GM23338 (cell line): ENCODE measurements around the gene SHISAL1. TPM values are rescaled to one million over a fixed set of nuclear protein-coding genes. Genes with fewer than 3 reads are reported as not detected.

Experiments used
- ATAC-seq: fragments of 200-7000 bp; cut with Tn5 transposase; 3 replicates; pipeline ENCODE4 v1.9.1; 2020
- DNase-seq: peaks from one replicate; pipeline ENCODE4 v3.0.0-alpha.2; 2015; ENCODE audit warnings: low spot score
- H2AFZ ChIP-seq: fragments of 200-600 bp; sonication (generic); 2 replicates; pipeline ENCODE4 v1.8.0; 2016; ENCODE audit warnings: antibody characterized with exemption, mild to moderate bottlenecking, moderate library complexity
- H3F3A ChIP-seq: fragments of 200-600 bp; sonication (generic); replicated peaks from 2 replicates; pipeline ENCODE4 v1.8.0; 2017; ENCODE audit warnings: antibody characterized with exemption, mixed run types, low read depth
- H3K27ac ChIP-seq: fragments of 200-600 bp; sonication (generic); 2 replicates; pipeline ENCODE4 v1.6.1; 2016; ENCODE audit warnings: low read depth
- H3K27me3 ChIP-seq: fragments of 200-600 bp; sonication (generic); 2 replicates; pipeline ENCODE4 v1.8.0; 2016; ENCODE audit warnings: mild to moderate bottlenecking, mixed run types, moderate library complexity; ENCODE audit not compliant: insufficient read depth
- H3K36me3 ChIP-seq: fragments of 200-600 bp; sonication (generic); 2 replicates; pipeline ENCODE4 v1.8.0; 2016; ENCODE audit warnings: mild to moderate bottlenecking; ENCODE audit not compliant: insufficient read depth
- H3K4me1 ChIP-seq: fragments of 200-600 bp; sonication (generic); 2 replicates; pipeline ENCODE4 v1.8.0; 2016; ENCODE audit warnings: mild to moderate bottlenecking, moderate library complexity; ENCODE audit not compliant: insufficient read depth
- H3K4me2 ChIP-seq: fragments of 200-600 bp; sonication (generic); 2 replicates; pipeline ENCODE4 v1.7.1; 2017; ENCODE audit warnings: mixed run types
- H3K4me3 ChIP-seq: fragments of 200-600 bp; sonication (generic); 2 replicates; pipeline ENCODE4 v1.6.1; 2016; ENCODE audit warnings: mixed run types
- H3K79me2 ChIP-seq: fragments of 200-600 bp; sonication (generic); replicated peaks from 2 replicates; pipeline ENCODE4 v1.8.0; 2017; ENCODE audit warnings: mild to moderate bottlenecking; ENCODE audit not compliant: insufficient read depth
- H3K9me2 ChIP-seq: fragments of 200-600 bp; sonication (generic); 2 replicates; pipeline ENCODE4 v1.8.0; 2017; ENCODE audit not compliant: insufficient read depth
- H4K20me1 ChIP-seq: fragments of 200-600 bp; sonication (generic); replicated peaks from 2 replicates; pipeline ENCODE4 v1.8.0; 2017; ENCODE audit warnings: mild to moderate bottlenecking; ENCODE audit not compliant: insufficient read depth
- H3K27ac Mint-ChIP-seq: 2 replicates; pipeline ENCODE4 v1.8.0; 2020; ENCODE audit warnings: inconsistent platforms, mild to moderate bottlenecking, moderate library complexity, mixed read lengths
- H3K27me3 Mint-ChIP-seq: 3 replicates; pipeline ENCODE4 v1.8.0; 2022; ENCODE audit warnings: low read depth, mild to moderate bottlenecking, moderate library complexity, mixed read lengths, inconsistent platforms; ENCODE audit not compliant: insufficient read depth, poor library complexity
- H3K36me3 Mint-ChIP-seq: 3 replicates; pipeline ENCODE4 v1.8.0; 2021; ENCODE audit warnings: low read depth, mild to moderate bottlenecking, inconsistent platforms, moderate library complexity, mixed read lengths
- H3K4me1 Mint-ChIP-seq: 3 replicates; pipeline ENCODE4 v1.8.0; 2020; ENCODE audit warnings: mild to moderate bottlenecking, inconsistent platforms, mixed read lengths
- H3K4me3 Mint-ChIP-seq: 3 replicates; pipeline ENCODE4 v1.8.0; 2021; ENCODE audit warnings: moderate library complexity, mild to moderate bottlenecking, inconsistent platforms, mixed read lengths
- H3K9me3 Mint-ChIP-seq: 3 replicates; pipeline ENCODE4 v1.8.0; 2020; ENCODE audit warnings: moderate library complexity, mild to moderate bottlenecking, inconsistent platforms, mixed read lengths
- CREB1 ChIP-seq: fragments of 250-450 bp; sonication (Bioruptor Pico); IDR thresholded peaks from 2 replicates; pipeline ENCODE4 v1.5.0; 2020; ENCODE audit warnings: low read depth, mild to moderate bottlenecking, moderate library complexity
- CTCF ChIP-seq, 2 experiments: fragments of 200-600 bp in 1 of 2; sonication (generic) in 1 of 2; conservative IDR thresholded peaks; 2 replicates each; pipeline versions ENCODE4 v1.5.1 to v1.6.1; 2016 to 2017; ENCODE audit warnings: antibody characterized with exemption in 2 of 2, low read depth in 2 of 2, mild to moderate bottlenecking in 2 of 2, moderate library complexity in 1 of 2
- ETS1 ChIP-seq: IDR thresholded peaks from 2 replicates; pipeline ENCODE4 v1.6.1; 2016; ENCODE audit warnings: antibody characterized with exemption
- EZH2 ChIP-seq: fragments of 200-600 bp; sonication (generic); IDR thresholded peaks from one replicate; pipeline ENCODE4 v1.8.0; 2017; ENCODE audit warnings: antibody characterized with exemption, mild to moderate bottlenecking, low read depth; ENCODE audit not compliant: unreplicated experiment
- EZH2phosphoT487 ChIP-seq: fragments of 200-600 bp; sonication (generic); IDR thresholded peaks from one replicate; pipeline ENCODE4 v1.8.1; 2018; ENCODE audit warnings: antibody characterized with exemption; ENCODE audit not compliant: unreplicated experiment
- JUNB ChIP-seq: IDR thresholded peaks from one replicate; pipeline ENCODE4 v1.6.1; 2016; ENCODE audit warnings: antibody characterized with exemption; ENCODE audit not compliant: unreplicated experiment
- NANOG ChIP-seq: IDR thresholded peaks from 2 replicates; pipeline ENCODE4 v1.6.1; 2016; ENCODE audit warnings: antibody characterized with exemption, borderline replicate concordance
- POLR2AphosphoS5 ChIP-seq: IDR thresholded peaks from 2 replicates; pipeline ENCODE4 v1.6.1; 2016; ENCODE audit warnings: antibody characterized with exemption, low read depth
- REST ChIP-seq: IDR thresholded peaks from one replicate; pipeline ENCODE4 v1.6.1; 2018; ENCODE audit warnings: antibody characterized with exemption; ENCODE audit not compliant: unreplicated experiment
- STAT1 ChIP-seq: IDR thresholded peaks from one replicate; pipeline ENCODE4 v1.6.1; 2016; ENCODE audit warnings: antibody characterized with exemption; ENCODE audit not compliant: unreplicated experiment
- ZNF114 ChIP-seq: fragments of 250-450 bp; sonication (Bioruptor Pico); IDR thresholded peaks from 2 replicates; pipeline ENCODE4 v1.5.0; 2020; ENCODE audit warnings: mild to moderate bottlenecking, moderate library complexity
- ZNF331 ChIP-seq: fragments of 250-450 bp; sonication (Bioruptor Pico); IDR thresholded peaks from 2 replicates; pipeline ENCODE4 v1.5.0; 2020; ENCODE audit warnings: low read depth, mild to moderate bottlenecking, moderate library complexity
- ZNF462 ChIP-seq: fragments of 250-450 bp; sonication (Bioruptor Pico); IDR thresholded peaks from 2 replicates; pipeline ENCODE4 v1.5.0; 2020; ENCODE audit warnings: mild to moderate bottlenecking, moderate library complexity
- polyA plus RNA-seq: library from polyadenylated mRNA; unstranded; fragments of >200 nt; fragmentation: Nextera tagmentation; extraction: Ambion mirVana; gene quantifications from 2 replicates; pipeline ENCODE4 v1.2.1, GENCODE V29; 2016
- total RNA-seq: library from RNA; depleted of rRNA; stranded (reverse); fragments of >200 nt; shearing (Covaris generic); gene quantifications from 2 replicates; pipeline ENCODE4 v1.2.3, GENCODE V29; 2014

The SHISAL1 gene
- total and polyA plus RNA-seq, 2 experiments from 2014 or later = 0.71 to 3.4 TPM

- H3K36me3 ChIP-seq = no peaks in the 10 kb centered on the region
- no peak overlapping the region for H3K4me2 ChIP-seq
- H3K79me2 ChIP-seq = no peaks in the 10 kb centered on the region
- no peaks in the 10 kb centered on the region for H3K9me2 ChIP-seq
- H3K27me3 ChIP-seq = no peaks in the 10 kb centered on the region
- no peaks in the 10 kb centered on the region for H3F3A ChIP-seq
- H3K36me3 Mint-ChIP-seq = no peaks in the 10 kb centered on the region
- no peak overlapping the region for H3K4me3 ChIP-seq
- DNase-seq (no peak), ATAC-seq (no peak)
- no peak overlapping the region for H3K27ac ChIP-seq
- H3K4me1 ChIP-seq = peaks cover 4% of the 10 kb centered on the region; the same call in 1 of the 2 replicates
- no peak overlapping the region for H3K27ac Mint-ChIP-seq
- peaks cover 36% of the 10 kb centered on the region for H3K4me1 Mint-ChIP-seq
- H2AFZ ChIP-seq = no peak overlapping the region
- no peak for TF ChIP-seq ETS1
- no peak for TF ChIP-seq CTCF (conservative IDR thresholded peaks at IDR 0.05; ENCODE audit: low read depth in 2 of 2)
- TF ChIP-seq ZNF462 (CRISPR knock-in tag) = no peak
- TF ChIP-seq EZH2 = no peak
- TF ChIP-seq STAT1 = no peak
- no peak for TF ChIP-seq REST
- TF ChIP-seq ZNF331 = no peak
- no peak for TF ChIP-seq POLR2AphosphoS5
- no peak for TF ChIP-seq ZNF114 (CRISPR knock-in tag)
- TF ChIP-seq CREB1 (CRISPR knock-in tag) = no peak
- TF ChIP-seq NANOG = no peak
- no peak for TF ChIP-seq JUNB
- TF ChIP-seq EZH2phosphoT487 = no peak
- H3K27me3 Mint-ChIP-seq = peaks cover 8% of the 10 kb centered on the region
- H3K4me3 Mint-ChIP-seq = no peak overlapping the region
- H4K20me1 ChIP-seq = no peaks in the 10 kb centered on the region
- no peaks in the 10 kb centered on the region for H3K9me3 Mint-ChIP-seq
Measured at GRCh38 chr22:44353041-44353440, 40.3 kb upstream of the SHISAL1 start.
